GM21515 (cell line): Measurements from ENCODE around the gene LRRC45.

Experiments used
- ATAC-seq: cut with Tn5 transposase; IDR thresholded peaks from one replicate; pipeline ENCODE4 v1.9.1; 2021; ENCODE audit not compliant: unreplicated experiment

LRRC45 gene

GRCh38 chr17:82006468-82007227, 16.5 kb upstream of the LRRC45 start:
- ATAC-seq: no peak

GRCh38 chr17:82007228-82007494, 15.9 kb upstream of the LRRC45 start:
- no peak for ATAC-seq

GRCh38 chr17:82007495-82008257, 15.4 kb upstream of the LRRC45 start:
- no peak for ATAC-seq

- no peak for ATAC-seq
These were observed 14.7 kb upstream of the LRRC45 start for GRCh38 chr17:82008258-82008940.

- no peak for ATAC-seq
These were observed 14.1 kb upstream of the LRRC45 start for GRCh38 chr17:82008941-82009405.

GRCh38 chr17:82009413-82009812, 13.7 kb upstream of the LRRC45 start:
- ATAC-seq: no peak

- no peak for ATAC-seq
These were observed 12.3 kb upstream of the LRRC45 start for GRCh38 chr17:82010575-82011525.

- no peak for ATAC-seq
These were observed 11.4 kb upstream of the LRRC45 start for GRCh38 chr17:82011617-82012187.

GRCh38 chr17:82012261-82012639, 10.9 kb upstream of the LRRC45 start:
- no peak for ATAC-seq

- ATAC-seq: no peak
These were observed 10.3 kb upstream of the LRRC45 start for GRCh38 chr17:82012640-82013295.

- no peak for ATAC-seq
These were observed 9.8 kb upstream of the LRRC45 start for GRCh38 chr17:82013341-82013740.

GRCh38 chr17:82013772-82014321, 9.3 kb upstream of the LRRC45 start:
- ATAC-seq: no peak

- no peak for ATAC-seq
These were observed 8.7 kb upstream of the LRRC45 start for GRCh38 chr17:82014432-82014831.

GRCh38 chr17:82014971-82015310, 8.2 kb upstream of the LRRC45 start:
- ATAC-seq: no peak

- no peak for ATAC-seq
These were observed 7.7 kb upstream of the LRRC45 start for GRCh38 chr17:82015311-82015971.

- no peak for ATAC-seq
These were observed 6.8 kb upstream of the LRRC45 start for GRCh38 chr17:82016061-82016874.

GRCh38 chr17:82016875-82017459, 6.1 kb upstream of the LRRC45 start:
- no peak for ATAC-seq

GRCh38 chr17:82017612-82018151, 5.4 kb upstream of the LRRC45 start:
- ATAC-seq: no peak
